Activated CD8-positive, alpha-beta T cell treated with anti-CD3 and anti-CD28 coated beads for 36 hours (primary cell): ENCODE data around the gene C2CD4C. TPM values are rescaled to one million over a fixed set of nuclear protein-coding genes. Genes with fewer than 3 reads are reported as not detected.
"Not testable (repeated sequence)": the region's sequence is repeated elsewhere in the genome, so short reads cannot be mapped to it uniquely, and the experiment has no call there.

Experiments used
- ATAC-seq: fragments of 200-7000 bp; cut with Tn5 transposase; one replicate; pipeline ENCODE4 v1.10.0; 2021; ENCODE audit warnings: mild to moderate bottlenecking, moderate library complexity
- CTCF ChIA-PET: fragments of 350-600 bp; sonication (Branson Sonifier 250); formaldehyde crosslinking; loops from one replicate; lab custom pipeline; 2021; ENCODE audit warnings: antibody characterized with exemption; lab: Charles Lee
- POLR2A ChIA-PET: fragments of 350-600 bp; sonication (Branson Sonifier 250); formaldehyde crosslinking; loops from one replicate; lab custom pipeline; 2021; ENCODE audit warnings: antibody characterized with exemption; lab: Charles Lee
- DNase-seq: peaks from one replicate; pipeline ENCODE4 v3.0.0-alpha.2; 2020
- H3K27ac Mint-ChIP-seq: one replicate; pipeline ENCODE4 v1.8.0; 2021; ENCODE audit warnings: mild to moderate bottlenecking, mixed read lengths
- H3K27me3 Mint-ChIP-seq: one replicate; pipeline ENCODE4 v1.8.0; 2021; ENCODE audit warnings: mixed read lengths
- H3K36me3 Mint-ChIP-seq: one replicate; pipeline ENCODE4 v1.8.0; 2021; ENCODE audit warnings: low read depth, mixed read lengths
- H3K4me1 Mint-ChIP-seq: one replicate; pipeline ENCODE4 v1.8.0; 2021; ENCODE audit warnings: low read depth, mixed read lengths
- H3K4me3 Mint-ChIP-seq: one replicate; pipeline ENCODE4 v1.8.0; 2021; ENCODE audit warnings: mild to moderate bottlenecking, moderate library complexity, mixed read lengths
- H3K9me3 Mint-ChIP-seq: one replicate; pipeline ENCODE4 v1.8.0; 2021; ENCODE audit warnings: mixed read lengths
- intact Hi-C: fragments of 100-400 bp; cut with micrococcal nuclease; formaldehyde crosslinking; loops from one replicate; pipeline ENCODE4 v1.10.0; 2022
- total RNA-seq, 2 experiments: library from RNA; stranded (reverse); gene quantifications; one replicate each; pipeline ENCODE4 v1.2.3, GENCODE V29; 2021
- TF ChIP-seq, protein P1 (sequence below): fragments of 200-600 bp; IDR thresholded peaks from one replicate; pipeline ENCODE4 v1.8.0; 2022; ENCODE audit warnings: antibody characterized with exemption, mild to moderate bottlenecking

The C2CD4C gene
- total RNA-seq, 2 experiments from 2014 or later, result 0.13 to 0.25 TPM

- ChIA-PET POLR2A (no interaction called here), CTCF (no interaction called here)
- DNase-seq (peak; percentile 30), ATAC-seq (peak; percentile 18)
- Mint-ChIP-seq H3K27me3 (peaks cover 35% of the 10 kb centered on the region), H3K36me3 (peaks cover 2% of the 10 kb centered on the region), H3K4me1 (peaks cover 20% of the 10 kb centered on the region), H3K9me3 (peaks cover 12% of the 10 kb centered on the region), H3K27ac (no peak overlapping the region), H3K4me3 (no peak overlapping the region)
- intact Hi-C loops, result no loop called here
- TF ChIP-seq, protein P1, sequence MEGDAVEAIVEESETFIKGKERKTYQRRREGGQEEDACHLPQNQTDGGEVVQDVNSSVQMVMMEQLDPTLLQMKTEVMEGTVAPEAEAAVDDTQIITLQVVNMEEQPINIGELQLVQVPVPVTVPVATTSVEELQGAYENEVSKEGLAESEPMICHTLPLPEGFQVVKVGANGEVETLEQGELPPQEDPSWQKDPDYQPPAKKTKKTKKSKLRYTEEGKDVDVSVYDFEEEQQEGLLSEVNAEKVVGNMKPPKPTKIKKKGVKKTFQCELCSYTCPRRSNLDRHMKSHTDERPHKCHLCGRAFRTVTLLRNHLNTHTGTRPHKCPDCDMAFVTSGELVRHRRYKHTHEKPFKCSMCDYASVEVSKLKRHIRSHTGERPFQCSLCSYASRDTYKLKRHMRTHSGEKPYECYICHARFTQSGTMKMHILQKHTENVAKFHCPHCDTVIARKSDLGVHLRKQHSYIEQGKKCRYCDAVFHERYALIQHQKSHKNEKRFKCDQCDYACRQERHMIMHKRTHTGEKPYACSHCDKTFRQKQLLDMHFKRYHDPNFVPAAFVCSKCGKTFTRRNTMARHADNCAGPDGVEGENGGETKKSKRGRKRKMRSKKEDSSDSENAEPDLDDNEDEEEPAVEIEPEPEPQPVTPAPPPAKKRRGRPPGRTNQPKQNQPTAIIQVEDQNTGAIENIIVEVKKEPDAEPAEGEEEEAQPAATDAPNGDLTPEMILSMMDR, result no peak
These were observed 19.6 kb downstream of the C2CD4C start for GRCh38 chr19:389255-389934.

DNA sequence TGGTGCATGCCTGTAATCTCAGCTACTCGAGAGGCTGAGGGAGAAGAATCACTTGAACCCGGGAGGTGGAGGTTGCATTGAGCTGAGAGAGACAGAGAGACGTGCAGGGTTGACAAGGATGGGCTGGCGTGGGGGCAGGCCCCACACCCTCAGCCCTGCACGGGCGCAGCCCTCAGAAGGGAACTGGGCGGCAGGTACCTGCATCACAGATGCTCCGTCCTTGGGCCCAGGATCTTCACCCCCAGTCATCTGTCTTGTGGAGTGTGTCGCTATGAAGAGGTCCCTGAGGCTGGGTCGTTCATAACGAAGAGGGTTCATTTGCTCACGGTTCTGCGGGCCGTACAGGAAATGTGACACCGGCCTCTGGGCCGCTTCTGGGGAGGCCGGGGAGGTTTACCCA is 20.3 kb downstream of the C2CD4C start:
- Mint-ChIP-seq H3K4me3 (no peak overlapping the region), H3K27me3 (peaks cover 42% of the 10 kb centered on the region), H3K9me3 (peaks cover 8% of the 10 kb centered on the region), H3K36me3 (peaks cover 2% of the 10 kb centered on the region), H3K4me1 (peaks cover 24% of the 10 kb centered on the region), H3K27ac (no peak overlapping the region)
- CTCF ChIA-PET, result no interaction called here
- no peak for DNase-seq
- TF ChIP-seq, protein P1, result no peak
- intact Hi-C loops, result no loop called here
- POLR2A ChIA-PET, result no interaction called here
- no peak for ATAC-seq

GRCh38 chr19:387777-388176 is 21.2 kb downstream of the C2CD4C start:
- Mint-ChIP-seq H3K9me3 (peaks cover 1% of the 10 kb centered on the region), H3K27ac (no peak overlapping the region), H3K27me3 (peaks cover 47% of the 10 kb centered on the region), H3K36me3 (no peaks in the 10 kb centered on the region), H3K4me3 (no peak overlapping the region), H3K4me1 (peaks cover 27% of the 10 kb centered on the region)
- TF ChIP-seq, protein P1, result no peak
- ATAC-seq (no peak), DNase-seq (no peak)
- intact Hi-C loops, result no loop called here
- CTCF ChIA-PET, result no interaction called here
- POLR2A ChIA-PET, result interaction anchor here (1.0 kb wide), 1 partner anchor 19 kb away, joined by 3 read pairs; no protein-coding TSS in a partner anchor

DNA sequence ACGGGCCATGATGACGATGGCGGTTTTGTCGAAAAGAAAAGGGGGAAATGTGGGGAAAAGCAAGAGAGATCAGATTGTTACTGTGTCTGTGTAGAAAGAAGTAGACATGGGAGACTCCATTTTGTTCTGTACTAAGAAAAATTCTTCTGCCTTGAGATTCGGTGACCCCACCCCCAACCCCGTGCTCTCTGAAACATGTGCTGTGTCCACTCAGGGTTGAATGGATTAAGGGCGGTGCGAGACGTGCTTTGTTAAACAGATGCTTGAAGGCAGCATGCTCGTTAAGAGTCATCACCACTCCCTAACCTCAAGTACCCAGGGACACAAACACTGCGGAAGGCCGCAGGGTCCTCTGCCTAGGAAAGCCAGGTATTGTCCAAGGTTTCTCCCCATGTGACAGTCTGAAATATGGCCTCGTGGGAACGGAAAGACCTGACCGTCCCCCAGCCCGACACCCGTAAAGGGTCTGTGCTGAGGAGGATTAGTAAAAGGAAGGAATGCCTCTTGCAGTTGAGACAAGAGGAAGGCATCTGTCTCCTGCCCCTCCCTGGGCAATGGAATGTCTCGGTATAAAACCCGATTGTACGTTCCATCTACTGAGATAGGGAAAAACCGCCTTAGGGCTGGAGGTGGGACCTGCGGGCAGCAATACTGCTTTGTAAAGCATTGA is 22.2 kb downstream of the C2CD4C start:
- peaks cover 25% of the 10 kb centered on the region for H3K4me1 Mint-ChIP-seq
- H3K4me3 Mint-ChIP-seq, H3K36me3 Mint-ChIP-seq, ATAC-seq, DNase-seq, CTCF ChIA-PET, intact Hi-C loops, H3K27ac Mint-ChIP-seq, H3K9me3 Mint-ChIP-seq: not testable (repeated sequence)
- POLR2A ChIA-PET, result interaction anchor here (1.0 kb wide), 1 partner anchor 20 kb away, joined by 3 read pairs; no protein-coding TSS in a partner anchor
- H3K27me3 Mint-ChIP-seq, result peaks cover 50% of the 10 kb centered on the region

GRCh38 chr19:386189-386588 is 22.8 kb downstream of the C2CD4C start:
- H3K36me3 Mint-ChIP-seq, CTCF ChIA-PET, POLR2A ChIA-PET, ATAC-seq, DNase-seq, intact Hi-C loops, H3K9me3 Mint-ChIP-seq, H3K27ac Mint-ChIP-seq, H3K4me3 Mint-ChIP-seq: not testable (repeated sequence)
- Mint-ChIP-seq H3K4me1 (peaks cover 25% of the 10 kb centered on the region), H3K27me3 (peaks cover 50% of the 10 kb centered on the region)

DNA sequence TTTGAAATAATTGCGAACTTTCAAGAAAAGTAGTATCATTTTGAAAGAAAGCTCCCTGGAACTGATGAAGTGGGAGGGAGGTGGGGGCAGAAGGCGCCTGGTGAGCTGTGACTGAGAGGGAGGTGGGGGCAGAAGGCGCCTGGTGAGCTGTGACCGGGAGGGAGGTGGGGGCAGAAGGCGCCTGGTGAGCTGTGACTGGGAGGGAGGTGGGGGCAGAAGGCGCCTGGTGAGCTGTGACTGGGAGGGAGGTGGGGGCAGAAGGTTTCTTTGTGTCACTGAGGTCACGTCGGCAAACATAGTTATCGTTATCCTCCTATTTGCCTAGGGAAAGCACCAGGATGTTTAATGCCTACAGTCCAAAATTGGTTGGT is 24.2 kb downstream of the C2CD4C start:
- Mint-ChIP-seq H3K27ac (peak overlapping the region; percentile 52), H3K4me1 (peaks cover 27% of the 10 kb centered on the region), H3K27me3 (peaks cover 51% of the 10 kb centered on the region), H3K9me3 (no peaks in the 10 kb centered on the region), H3K4me3 (no peak overlapping the region), H3K36me3 (no peaks in the 10 kb centered on the region)
- TF ChIP-seq, protein P1, result no peak
- ATAC-seq (peak; percentile 33), DNase-seq (peak; percentile 30)
- ChIA-PET POLR2A (no interaction called here), CTCF (interaction anchor here (1.2 kb wide), 2 partner anchors 94 to 126 kb away, joined by 5 to 7 read pairs; no protein-coding TSS in a partner anchor)
- intact Hi-C loops, result no loop called here
